Esophagus muscularis mucosa (tissue), 4 donors: ENCODE data around the gene DRC7. TPM values are rescaled to one million over a fixed set of nuclear protein-coding genes. Genes with fewer than 3 reads are reported as not detected.

Experiments
- DNase-seq: peaks from one replicate; pipeline ENCODE4 v3.0.0-alpha.2; 2017; ENCODE audit errors: extremely low spot score
- H3K27ac ChIP-seq, 4 donors: fragments of 200-600 bp; sonication (generic); replicated peaks in 1 of 4; 1 replicate in 3 of 4; 2 replicates in 1 of 4; pipeline ENCODE4 v1.5.1; 2016 to 2019; ENCODE audit warnings: mild to moderate bottlenecking in 1 of 4
- H3K27me3 ChIP-seq, 4 donors: fragments of 200-600 bp; sonication (generic); one replicate each; pipeline versions ENCODE4 v1.5.1 to v1.6.0; 2016 to 2019
- H3K36me3 ChIP-seq, 4 donors: fragments of 200-600 bp; sonication (generic); one replicate each; pipeline ENCODE4 v1.5.1; 2016 to 2019
- H3K4me1 ChIP-seq, 4 donors: fragments of 200-600 bp; sonication (generic); one replicate each; pipeline ENCODE4 v1.5.1; 2016 to 2019
- H3K4me3 ChIP-seq, 4 donors: fragments of 200-600 bp; sonication (generic); 1 replicate in 2 of 4; 2 replicates in 2 of 4; pipeline ENCODE4 v1.5.1; 2016 to 2019; ENCODE audit warnings: mild to moderate bottlenecking in 4 of 4, moderate library complexity in 1 of 4
- H3K9me3 ChIP-seq, 4 donors: fragments of 200-600 bp; sonication (generic); 1 replicate in 3 of 4; 2 replicates in 1 of 4; pipeline ENCODE4 v1.5.1; 2016 to 2019
- CTCF ChIP-seq, 3 experiments: fragments of 200-600 bp in 2 of 3; fragments of 450-650 bp in 1 of 3; sonication (generic) in 2 of 3; IDR thresholded peaks; one replicate each; pipeline ENCODE4 v1.5.1; 2017 to 2019; ENCODE audit warnings: antibody characterized with exemption in 3 of 3, mild to moderate bottlenecking in 2 of 3, moderate library complexity in 1 of 3
- EP300 ChIP-seq: sonication (generic); formaldehyde crosslinking; IDR thresholded peaks from one replicate; pipeline ENCODE4 v1.6.1; 2017; ENCODE audit warnings: antibody characterized with exemption
- POLR2A ChIP-seq: fragments of 450-650 bp; IDR thresholded peaks from one replicate; pipeline ENCODE4 v1.6.1; 2017; ENCODE audit warnings: antibody characterized with exemption, moderate library complexity, mild to moderate bottlenecking, low read depth
- POLR2AphosphoS5 ChIP-seq, 2 donors: sonication (generic); formaldehyde crosslinking; IDR thresholded peaks; one replicate each; pipeline ENCODE4 v1.6.1; 2017; ENCODE audit warnings: antibody characterized with exemption in 2 of 2
- WGBS: methylation state at CpG from one replicate; pipeline ENCODE4 v1.1.5; 2018; 5-methylcytosine and 5-hydroxymethylcytosine counted together
- intact Hi-C: fragments of 100-400 bp; cut with DNase I; formaldehyde crosslinking; loops from one replicate; pipeline ENCODE4 v1.15.1; 2023
- total RNA-seq, 4 donors: library from RNA; depleted of rRNA; stranded (reverse); fragments of >200 nt; gene quantifications; one replicate each; pipeline versions ENCODE4 v1.1.0 to v1.2.1, GENCODE V29; 2016

DRC7 gene
- total RNA-seq, 4 donors from 2014 or later, result under 0.01 to 0.17 TPM; not detected in 2

- peaks cover 0 to 7% (median 0%) of the 10 kb centered on the region in 4 donors for H3K4me1 ChIP-seq
- intact Hi-C loops, result no loop called here
- DNase-seq, result no peak
- TF ChIP-seq CTCF (IDR thresholded peaks at IDR 0.05) (no peak), POLR2A (no peak), EP300 (no peak)
- H3K4me3 ChIP-seq, result no peak overlapping the region
- WGBS, result 45% methylated on average over 12 of the region's 12 CpGs
- H3K27ac ChIP-seq, result no peak overlapping the region
- no peaks in the 10 kb centered on the region for H3K9me3 ChIP-seq
- H3K36me3 ChIP-seq, result no peaks in the 10 kb centered on the region
- H3K27me3 ChIP-seq, result peaks cover 0 to 29% (median 0%) of the 10 kb centered on the region in 4 donors
Observed at GRCh38 chr16:57675741-57676551, 18.7 kb upstream of the DRC7 start.

GRCh38 chr16:57676553-57677085 lies 18.0 kb upstream of the DRC7 start:
- intact Hi-C loops, result no loop called here

GRCh38 chr16:57677622-57678369 lies 16.8 kb upstream of the DRC7 start:
- WGBS, result 57% methylated on average over 10 of the region's 14 CpGs
- Histone ChIP-seq H3K36me3 (no peaks in the 10 kb centered on the region), H3K4me3 (no peak overlapping the region), H3K9me3 (no peaks in the 10 kb centered on the region), H3K27me3 (peaks cover 0 to 36% (median 0%) of the 10 kb centered on the region in 4 donors), H3K27ac (no peak overlapping the region), H3K4me1 (peaks cover 0 to 7% (median 0%) of the 10 kb centered on the region in 4 donors)
- intact Hi-C loops, result no loop called here
- DNase-seq, result no peak
- no peak for TF ChIP-seq POLR2A
- no peak for TF ChIP-seq CTCF (IDR thresholded peaks at IDR 0.05)
- no peak for TF ChIP-seq POLR2AphosphoS5 (IDR thresholded peaks at IDR 0.05)
- no peak for TF ChIP-seq EP300

More at GRCh38 chr16:57676553-57677085, 18.0 kb upstream of the DRC7 start:
- no peak for DNase-seq
- peaks cover 0 to 7% (median 0%) of the 10 kb centered on the region in 4 donors for H3K4me1 ChIP-seq
- 79% methylated on average over 4 of the region's 4 CpGs for WGBS
- H3K27ac ChIP-seq, result no peak overlapping the region
- no peak for TF ChIP-seq POLR2A
- TF ChIP-seq CTCF (IDR thresholded peaks at IDR 0.05), result no peak
- TF ChIP-seq POLR2AphosphoS5 (IDR thresholded peaks at IDR 0.05), result no peak
- TF ChIP-seq EP300, result no peak
- H3K4me3 ChIP-seq, result no peak overlapping the region
- H3K9me3 ChIP-seq, result no peaks in the 10 kb centered on the region
- H3K27me3 ChIP-seq, result peaks cover 0 to 29% (median 0%) of the 10 kb centered on the region in 4 donors
- H3K36me3 ChIP-seq, result no peaks in the 10 kb centered on the region

GRCh38 chr16:57679016-57679415 lies 15.6 kb upstream of the DRC7 start:
- H3K27ac ChIP-seq, result no peak overlapping the region
- peaks cover 0 to 24% (median 0%) of the 10 kb centered on the region in 4 donors for H3K27me3 ChIP-seq
- no peaks in the 10 kb centered on the region for H3K9me3 ChIP-seq
- H3K4me3 ChIP-seq, result no peak overlapping the region
- TF ChIP-seq CTCF (IDR thresholded peaks at IDR 0.05) (no peak), POLR2A (no peak), POLR2AphosphoS5 (IDR thresholded peaks at IDR 0.05) (no peak), EP300 (no peak)
- WGBS, result 92% methylated on average over 8 of the region's 12 CpGs
- no peak for DNase-seq
- no peaks in the 10 kb centered on the region for H3K36me3 ChIP-seq
- H3K4me1 ChIP-seq, result peaks cover 0 to 7% (median 0%) of the 10 kb centered on the region in 4 donors
- intact Hi-C loops, result no loop called here
